Tibial nerve (tissue), 4 donors: ENCODE measurements around the gene OR1F1.
"Not testable (repeated sequence)": the region's sequence is repeated elsewhere in the genome, so short reads cannot be mapped to it uniquely, and the experiment has no call there.

ENCODE experiments used
- CTCF ChIP-seq, 5 experiments: fragments of 200-600 bp in 3 of 5; fragments of 450-650 bp in 2 of 5; sonication (generic) in 3 of 5; IDR thresholded peaks; one replicate each; pipeline ENCODE4 v1.5.1; 2016 to 2019; ENCODE audit warnings: antibody characterized with exemption in 5 of 5, mild to moderate bottlenecking in 3 of 5, moderate library complexity in 2 of 5
- EP300 ChIP-seq, 2 donors: sonication (generic); formaldehyde crosslinking; IDR thresholded peaks; one replicate each; pipeline ENCODE4 v1.6.1; 2017; ENCODE audit warnings: antibody characterized with exemption in 2 of 2, mild to moderate bottlenecking in 1 of 2
- POLR2A ChIP-seq, 2 donors: fragments of 450-650 bp; IDR thresholded peaks; one replicate each; pipeline ENCODE4 v1.6.1; 2017; ENCODE audit warnings: antibody characterized with exemption in 2 of 2, mild to moderate bottlenecking in 2 of 2, moderate library complexity in 2 of 2

GRCh38 chr16:3197694-3198333, 9.8 kb downstream of the OR1F1 start:
- TF ChIP-seq POLR2A, CTCF, EP300 (IDR thresholded peaks at IDR 0.05): not testable (repeated sequence)
